Activated B cell treated with CpG ODN at 0.5 μM for 24 hours (primary cell): ENCODE data around the gene NAGPA. TPM values are rescaled to one million over a fixed set of nuclear protein-coding genes. Genes with fewer than 3 reads are reported as not detected.

Experiments used
- ATAC-seq: fragments of 200-7000 bp; cut with Tn5 transposase; one replicate; pipeline ENCODE4 v1.10.0; 2021; ENCODE audit warnings: low read depth, mild to moderate bottlenecking, moderate library complexity
- CTCF ChIA-PET: fragments of 350-600 bp; sonication (Branson Sonifier 250); formaldehyde crosslinking; loops from one replicate; lab custom pipeline; 2021; ENCODE audit warnings: antibody characterized with exemption; lab: Charles Lee
- POLR2A ChIA-PET: fragments of 350-600 bp; sonication (Branson Sonifier 250); formaldehyde crosslinking; loops from one replicate; lab custom pipeline; 2021; ENCODE audit warnings: antibody characterized with exemption; lab: Charles Lee
- DNase-seq: peaks from one replicate; pipeline ENCODE4 v3.0.0; 2022
- H3K27ac Mint-ChIP-seq: one replicate; pipeline ENCODE4 v1.8.0; 2020; ENCODE audit warnings: mixed read lengths
- H3K27me3 Mint-ChIP-seq: one replicate; pipeline ENCODE4 v1.8.0; 2021; ENCODE audit warnings: mixed read lengths
- H3K36me3 Mint-ChIP-seq: one replicate; pipeline ENCODE4 v1.8.0; 2021; ENCODE audit warnings: low read depth, mixed read lengths
- H3K4me1 Mint-ChIP-seq: one replicate; pipeline ENCODE4 v1.8.0; 2021; ENCODE audit warnings: mixed read lengths
- H3K4me3 Mint-ChIP-seq: one replicate; pipeline ENCODE4 v1.8.0; 2020; ENCODE audit warnings: mild to moderate bottlenecking, mixed read lengths
- H3K9me3 Mint-ChIP-seq: one replicate; pipeline ENCODE4 v1.8.0; 2020; ENCODE audit warnings: mixed read lengths
- CTCF ChIP-seq: fragments of 200-600 bp; IDR thresholded peaks from one replicate; pipeline ENCODE4 v1.8.0; 2022; ENCODE audit warnings: antibody characterized with exemption, mild to moderate bottlenecking
- intact Hi-C: fragments of 100-400 bp; cut with micrococcal nuclease; formaldehyde crosslinking; loops from one replicate; pipeline ENCODE4 v1.15.1; 2024
- total RNA-seq: library from RNA; stranded (reverse); gene quantifications from 2 replicates; pipeline ENCODE4 v1.2.3, GENCODE V29; 2022

Gene NAGPA
- total RNA-seq, 1 donor from 2014 or later, result 23.8 TPM

- no peak for TF ChIP-seq CTCF
- H3K9me3 Mint-ChIP-seq, result no peaks in the 10 kb centered on the region
- no peak overlapping the region for H3K4me3 Mint-ChIP-seq
- H3K36me3 Mint-ChIP-seq, result no peaks in the 10 kb centered on the region
- no peak overlapping the region for H3K27ac Mint-ChIP-seq
- no peak for DNase-seq
- intact Hi-C loops, result no loop called here
- POLR2A ChIA-PET, result no interaction called here
- no peaks in the 10 kb centered on the region for H3K4me1 Mint-ChIP-seq
- ATAC-seq, result no peak
- CTCF ChIA-PET, result no interaction called here
- H3K27me3 Mint-ChIP-seq, result peaks cover 26% of the 10 kb centered on the region
These were observed 38.9 kb downstream of the NAGPA start for GRCh38 chr16:4994719-4995434.

DNA sequence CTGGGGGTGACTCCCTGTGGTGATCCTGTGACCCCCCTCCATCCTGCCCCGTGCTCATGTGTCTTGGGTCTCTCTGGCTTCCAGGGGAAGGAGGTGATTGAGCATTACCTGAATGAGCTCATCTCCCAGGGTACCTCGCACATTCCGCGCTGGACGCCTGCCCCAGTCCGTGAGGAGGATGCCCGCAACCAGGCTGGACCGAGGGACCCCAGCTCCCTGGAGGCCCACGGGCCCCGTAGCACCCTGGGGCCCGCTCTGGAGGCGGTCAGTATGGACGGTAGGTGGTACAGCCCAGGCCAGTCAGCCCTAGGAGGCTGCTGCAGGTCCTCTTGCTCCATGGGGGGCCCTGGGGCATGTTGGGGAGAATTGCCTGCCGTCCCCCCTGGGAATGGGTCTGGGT, 42.0 kb downstream of the NAGPA start:
- H3K27ac Mint-ChIP-seq, result no peak overlapping the region
- CTCF ChIA-PET, result no interaction called here
- POLR2A ChIA-PET, result no interaction called here
- no peak overlapping the region for H3K4me3 Mint-ChIP-seq
- H3K9me3 Mint-ChIP-seq, result no peaks in the 10 kb centered on the region
- no peaks in the 10 kb centered on the region for H3K36me3 Mint-ChIP-seq
- no peak for DNase-seq
- TF ChIP-seq CTCF, result no peak
- no peak for ATAC-seq
- intact Hi-C loops, result no loop called here
- H3K4me1 Mint-ChIP-seq, result peaks cover 8% of the 10 kb centered on the region
- peaks cover 43% of the 10 kb centered on the region for H3K27me3 Mint-ChIP-seq

DNA sequence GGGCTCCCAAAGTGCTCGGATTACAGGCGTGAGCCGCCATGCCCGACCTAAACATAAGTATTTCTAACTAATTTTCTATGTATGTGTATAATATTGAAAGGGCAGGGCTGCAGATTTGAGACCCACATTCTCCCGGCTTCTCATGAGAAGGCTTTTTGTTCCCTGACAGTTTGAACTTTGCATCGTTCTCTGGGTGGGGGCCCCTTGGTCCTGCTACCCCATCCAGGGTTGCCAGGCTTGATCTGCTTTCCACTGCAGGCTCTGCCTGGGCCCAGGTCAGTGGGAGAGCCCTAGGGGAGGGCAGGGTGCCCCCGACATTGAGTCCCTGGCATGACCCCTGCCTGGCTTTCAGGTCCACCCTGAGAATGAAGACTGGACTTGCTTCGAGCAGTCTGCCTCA, 43.3 kb downstream of the NAGPA start:
- Mint-ChIP-seq H3K27ac (no peak overlapping the region), H3K36me3 (no peaks in the 10 kb centered on the region), H3K4me1 (peaks cover 8% of the 10 kb centered on the region), H3K9me3 (peaks cover 2% of the 10 kb centered on the region), H3K4me3 (no peak overlapping the region), H3K27me3 (peaks cover 43% of the 10 kb centered on the region)
- ATAC-seq (no peak), DNase-seq (no peak)
- no peak for TF ChIP-seq CTCF
- CTCF ChIA-PET, result no interaction called here
- intact Hi-C loops, result no loop called here
- POLR2A ChIA-PET, result no interaction called here

GRCh38 chr16:4989391-4990006, 44.2 kb downstream of the NAGPA start:
- no peak for ATAC-seq
- H3K27me3 Mint-ChIP-seq, result peaks cover 42% of the 10 kb centered on the region
- intact Hi-C loops, result no loop called here
- ChIA-PET POLR2A (no interaction called here), CTCF (no interaction called here)
- TF ChIP-seq CTCF, result no peak
- H3K27ac Mint-ChIP-seq, result no peak overlapping the region
- no peaks in the 10 kb centered on the region for H3K36me3 Mint-ChIP-seq
- peaks cover 8% of the 10 kb centered on the region for H3K4me1 Mint-ChIP-seq
- peaks cover 2% of the 10 kb centered on the region for H3K9me3 Mint-ChIP-seq
- no peak overlapping the region for H3K4me3 Mint-ChIP-seq
- no peak for DNase-seq

GRCh38 chr16:4988647-4989046, 45.1 kb downstream of the NAGPA start:
- no peak for TF ChIP-seq CTCF
- POLR2A ChIA-PET, result no interaction called here
- DNase-seq (no peak), ATAC-seq (no peak)
- intact Hi-C loops, result no loop called here
- no peak overlapping the region for H3K4me3 Mint-ChIP-seq
- no peaks in the 10 kb centered on the region for H3K36me3 Mint-ChIP-seq
- H3K27me3 Mint-ChIP-seq, result peaks cover 41% of the 10 kb centered on the region
- H3K4me1 Mint-ChIP-seq, result peaks cover 8% of the 10 kb centered on the region
- peaks cover 6% of the 10 kb centered on the region for H3K9me3 Mint-ChIP-seq
- CTCF ChIA-PET, result no interaction called here
- no peak overlapping the region for H3K27ac Mint-ChIP-seq
